HG03469 (cell line): ENCODE measurements around the gene AKAP5.
A peak's percentile ranks its signal among the peaks of the same experiment; 100 is the strongest.

Experiments
- ATAC-seq: cut with Tn5 transposase; IDR thresholded peaks from one replicate; pipeline ENCODE4 v1.9.1; 2021; ENCODE audit warnings: mild to moderate bottlenecking, moderate library complexity, moderate number of reproducible peaks; ENCODE audit not compliant: unreplicated experiment

The AKAP5 gene

DNA sequence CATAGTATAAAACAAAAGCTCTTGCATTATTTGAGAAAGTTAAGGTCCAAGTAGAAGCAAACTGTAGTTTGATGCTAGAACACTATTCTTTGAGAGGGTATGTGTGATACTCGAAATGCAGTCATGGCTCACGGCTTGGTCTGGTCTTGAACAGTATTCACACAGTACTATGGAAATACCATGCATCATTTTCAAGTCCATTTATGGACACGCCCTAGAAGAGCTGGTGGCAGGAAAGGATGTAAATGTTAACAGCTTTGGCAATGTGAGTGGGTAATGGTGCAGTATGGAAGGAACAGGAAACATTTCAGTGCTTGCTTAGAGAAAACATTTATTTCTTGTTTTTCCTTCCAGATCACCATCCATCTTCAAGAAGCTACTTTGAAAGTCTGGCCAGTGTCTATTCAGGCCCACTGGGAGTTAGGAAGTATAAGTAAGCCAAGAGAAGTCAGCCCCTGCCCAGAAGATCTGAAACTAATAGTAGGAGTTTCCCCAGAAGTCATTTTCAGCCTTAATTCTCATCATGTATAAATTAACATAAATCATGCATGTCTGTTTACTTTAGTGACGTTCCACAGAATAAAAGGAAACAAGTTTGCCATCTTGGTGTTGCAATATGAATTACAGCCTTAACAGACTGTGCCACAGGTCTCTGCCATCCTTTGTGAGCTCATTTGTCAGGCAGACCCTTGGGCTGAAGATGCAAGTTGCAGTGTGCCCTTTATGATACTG is 5.7 kb upstream of the AKAP5 start:
- ATAC-seq: no peak

GRCh38 chr14:64461221-64461620 is 4.1 kb upstream of the AKAP5 start:
- no peak for ATAC-seq

DNA sequence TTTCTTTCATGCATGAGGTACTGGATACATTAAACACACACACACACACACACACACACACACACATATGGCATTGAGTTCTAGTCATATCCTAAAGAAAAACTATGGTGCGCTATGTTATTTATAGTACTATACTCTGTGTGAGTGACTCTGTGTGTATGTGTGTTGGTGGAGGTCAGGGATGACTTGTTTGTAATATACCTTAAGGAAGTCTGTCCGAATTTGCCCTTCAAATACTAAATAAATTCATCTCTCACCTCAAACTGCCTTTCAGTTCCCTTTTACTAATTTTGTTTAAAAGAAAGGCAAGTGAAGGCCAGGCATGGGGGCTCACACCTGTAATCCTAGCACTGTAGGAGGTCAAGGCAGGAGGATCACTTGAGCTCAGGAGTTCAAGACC is 2.1 kb upstream of the AKAP5 start:
- ATAC-seq: peak; percentile 47

DNA sequence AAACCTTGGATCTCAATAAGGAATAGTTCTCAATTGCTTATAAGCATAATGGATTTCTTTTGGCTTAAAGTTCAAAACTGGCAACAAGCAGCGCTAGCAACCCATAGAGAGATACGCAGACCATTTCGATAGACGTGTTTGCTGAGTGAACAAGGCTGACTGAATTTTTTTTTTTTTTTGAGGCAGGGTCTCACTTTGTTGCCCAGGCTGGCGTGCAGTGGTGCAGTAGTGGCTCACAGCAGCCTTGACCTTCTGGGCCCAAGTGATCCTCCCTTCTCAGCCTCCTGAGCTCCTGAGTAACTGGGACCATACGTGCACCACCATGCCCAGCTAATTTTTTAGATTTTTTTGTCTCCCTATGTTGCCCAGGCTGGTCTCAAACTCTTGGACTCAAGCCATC is 1.4 kb upstream of the AKAP5 start:
- no peak for ATAC-seq

DNA sequence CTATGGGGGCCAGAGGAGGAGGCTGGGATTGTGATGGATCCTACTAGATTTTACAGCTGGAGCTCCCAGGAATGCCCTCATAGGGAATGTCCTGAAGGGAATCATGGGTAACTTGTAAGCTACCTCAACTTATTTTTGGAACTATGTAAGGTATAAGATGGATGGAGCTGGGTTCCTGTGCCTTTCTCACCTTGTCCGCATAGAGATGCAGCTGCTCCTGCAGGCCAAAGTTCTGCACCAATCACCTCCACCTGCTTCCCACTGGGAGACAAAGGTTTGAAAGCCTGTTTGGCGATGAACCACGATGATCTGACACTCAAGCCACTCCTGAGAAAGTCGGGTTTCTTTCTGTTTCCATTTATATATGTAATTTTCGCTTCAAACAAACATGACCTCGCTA is 648 bp upstream of the AKAP5 start:
- no peak for ATAC-seq

DNA sequence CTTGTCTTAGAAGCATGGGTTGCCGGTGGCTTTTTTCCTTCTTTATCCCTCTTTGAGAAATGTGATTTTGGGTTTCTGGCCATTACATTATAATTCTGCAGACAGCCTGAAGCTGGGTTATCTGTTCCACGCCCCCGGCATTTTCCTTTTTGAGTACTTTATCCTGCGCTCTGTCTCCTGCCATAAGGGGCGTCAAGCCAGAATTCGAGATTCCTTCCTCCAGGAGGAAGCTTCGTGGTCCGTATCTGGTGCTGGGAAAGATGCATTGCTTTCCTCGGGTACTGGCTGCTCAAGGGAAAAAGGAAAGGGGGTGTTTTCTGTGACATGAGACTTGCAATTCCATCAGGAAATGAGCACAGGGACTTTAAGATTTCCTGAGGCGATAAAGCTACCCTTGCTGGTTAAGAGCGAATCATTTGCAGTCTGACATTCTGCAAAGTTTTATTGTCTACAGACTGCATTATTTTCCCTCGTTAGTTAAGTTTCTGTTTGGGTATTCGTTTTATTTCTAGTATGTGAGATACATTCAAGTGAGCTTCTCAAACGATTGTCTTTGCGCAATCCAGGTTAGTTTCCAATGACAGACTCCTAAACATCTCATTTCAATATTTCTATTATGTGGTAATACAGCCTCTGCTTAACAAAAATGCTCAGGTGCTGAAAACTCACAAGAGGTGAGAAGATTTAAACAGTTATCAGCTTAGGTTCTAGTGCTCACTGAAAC is 694 bp downstream of the AKAP5 start:
- no peak for ATAC-seq

- ATAC-seq: no peak
Measured at GRCh38 chr14:64467101-64467500, 1.8 kb downstream of the AKAP5 start.

- no peak for ATAC-seq
Measured at GRCh38 chr14:64467566-64467965, 2.3 kb downstream of the AKAP5 start.

DNA sequence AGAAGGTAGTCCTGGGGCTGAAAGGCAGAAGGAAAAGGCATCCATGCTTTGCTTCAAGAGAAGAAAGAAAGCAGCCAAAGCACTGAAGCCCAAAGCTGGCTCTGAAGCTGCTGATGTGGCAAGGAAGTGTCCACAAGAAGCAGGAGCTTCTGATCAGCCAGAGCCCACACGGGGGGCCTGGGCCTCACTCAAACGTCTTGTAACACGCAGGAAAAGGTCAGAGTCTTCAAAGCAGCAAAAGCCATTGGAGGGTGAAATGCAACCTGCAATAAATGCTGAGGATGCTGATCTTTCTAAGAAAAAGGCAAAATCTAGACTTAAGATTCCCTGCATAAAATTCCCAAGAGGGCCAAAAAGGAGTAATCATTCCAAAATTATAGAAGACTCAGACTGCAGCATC is 3.2 kb downstream of the AKAP5 start:
- no peak for ATAC-seq

- no peak for ATAC-seq
Measured at GRCh38 chr14:64474041-64474440, 8.7 kb downstream of the AKAP5 start.

- no peak for ATAC-seq
Measured at GRCh38 chr14:64474698-64475097, 9.4 kb downstream of the AKAP5 start.

DNA sequence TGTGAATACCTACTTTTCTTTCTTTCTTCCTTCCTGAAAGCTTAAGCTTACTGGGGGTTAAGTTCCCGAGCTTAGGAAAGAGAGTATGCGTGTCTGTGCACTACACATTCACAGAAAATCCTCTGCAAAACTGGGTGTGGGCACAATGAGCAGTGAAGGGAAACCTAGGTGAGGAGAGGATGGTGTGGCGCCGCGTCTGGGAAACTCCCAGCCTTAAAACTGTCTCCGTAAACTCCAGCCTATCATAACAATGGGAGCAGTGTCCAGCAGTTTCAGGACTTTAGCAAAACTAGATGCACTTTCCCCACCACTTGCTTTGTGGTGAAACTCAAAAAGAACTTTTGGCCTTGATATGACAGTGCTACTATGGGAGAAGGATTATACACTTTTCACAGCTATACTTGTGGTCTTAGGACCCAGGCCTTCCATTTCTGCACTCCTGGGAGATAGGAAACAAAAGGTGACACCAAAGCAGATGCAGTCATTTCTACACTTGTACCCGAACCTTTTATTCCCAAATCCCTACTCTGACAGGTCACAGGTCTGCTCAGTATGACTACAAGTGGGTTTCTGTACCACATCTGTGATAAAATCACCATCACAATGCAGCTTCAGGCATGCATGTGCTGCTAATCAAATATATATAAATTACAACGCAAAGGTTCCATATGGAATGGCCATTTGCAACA is 10.4 kb downstream of the AKAP5 start:
- ATAC-seq: no peak

- no peak for ATAC-seq
Measured at GRCh38 chr14:64476438-64476837, 11.1 kb downstream of the AKAP5 start.

- ATAC-seq: no peak
Measured at GRCh38 chr14:64478634-64479250, 13.4 kb downstream of the AKAP5 start.

DNA sequence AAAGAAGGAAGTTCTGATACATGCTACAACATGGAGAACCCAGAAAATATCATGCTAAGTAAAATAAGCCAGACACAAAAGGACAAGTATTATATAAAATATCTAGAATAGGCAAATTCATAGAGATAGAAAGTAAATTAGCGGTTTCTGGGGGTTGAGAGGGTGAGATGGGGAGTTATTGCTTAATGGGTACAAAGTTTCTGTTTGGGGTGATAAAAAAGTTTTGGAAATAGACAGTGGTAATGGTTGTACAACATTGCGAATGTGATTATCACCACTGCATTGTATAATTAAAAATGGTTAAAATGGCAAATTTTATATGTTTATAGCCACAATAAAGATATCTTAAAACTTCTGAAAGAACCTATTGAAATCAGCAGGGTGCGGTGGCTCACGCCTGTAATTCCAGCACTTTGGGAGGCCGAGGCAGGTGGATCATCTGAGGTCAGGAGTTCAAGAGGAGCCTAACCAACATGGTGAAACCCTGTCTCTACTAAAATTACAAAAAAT is 23.3 kb downstream of the AKAP5 start:
- no peak for ATAC-seq

- no peak for ATAC-seq
Measured at GRCh38 chr14:64491637-64492036, 26.3 kb downstream of the AKAP5 start.

DNA sequence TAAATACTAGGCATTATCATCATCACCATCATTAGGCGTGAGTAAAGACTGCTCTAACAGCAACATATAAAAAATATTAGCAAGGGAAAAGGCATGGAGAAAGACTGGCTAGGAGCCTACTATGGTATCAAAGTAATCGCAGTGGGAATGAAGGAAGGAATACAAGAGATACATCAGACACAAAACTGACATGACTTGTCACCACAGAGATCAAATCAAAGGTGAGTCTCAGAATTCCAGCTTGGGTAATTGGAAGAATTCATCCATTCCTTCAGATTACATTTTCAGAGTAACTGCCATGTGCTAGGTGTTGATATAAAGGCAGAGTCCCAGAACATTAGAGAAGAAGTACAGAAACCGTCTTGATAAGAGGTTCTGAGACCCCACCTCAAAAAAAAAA is 28.2 kb downstream of the AKAP5 start:
- ATAC-seq: no peak

DNA sequence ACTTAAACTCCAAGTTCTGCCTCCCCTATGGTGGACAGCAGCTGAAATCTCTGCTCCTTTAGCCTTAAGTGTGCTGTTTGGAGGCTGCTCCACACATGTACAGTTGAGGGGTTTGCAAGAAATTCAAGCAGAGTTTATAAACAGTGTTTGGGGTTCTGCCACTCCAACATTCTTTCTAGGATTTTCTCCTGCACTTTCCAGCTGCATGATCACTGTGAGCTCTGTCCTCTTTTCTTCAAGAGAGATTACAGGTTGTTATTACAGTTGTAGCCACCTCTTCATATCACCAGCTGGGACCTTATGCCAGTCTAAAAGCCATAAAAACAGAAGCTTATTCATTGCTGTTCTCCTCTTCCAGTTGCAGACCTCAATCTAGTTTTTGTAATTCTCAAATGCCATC is 30.0 kb downstream of the AKAP5 start:
- no peak for ATAC-seq

DNA sequence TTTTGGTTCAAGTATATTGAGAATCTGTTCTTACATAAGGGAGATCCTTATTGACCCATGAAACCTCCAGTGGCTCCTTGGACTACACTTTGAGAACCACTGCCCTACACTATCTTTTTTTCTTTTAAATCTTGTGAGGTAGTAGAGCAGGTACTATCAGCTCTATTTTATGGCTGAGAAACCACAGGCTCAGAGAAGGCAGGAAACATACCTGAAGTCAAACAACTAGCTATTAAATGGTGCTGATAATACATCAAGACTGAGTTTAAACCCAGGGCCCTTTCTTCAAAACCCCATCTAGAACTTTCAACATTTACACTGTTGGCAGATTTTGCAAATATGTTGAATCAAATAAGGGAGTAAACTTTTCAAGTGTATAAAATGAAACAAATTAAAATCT is 31.5 kb downstream of the AKAP5 start:
- no peak for ATAC-seq

- no peak for ATAC-seq
Measured at GRCh38 chr14:64500088-64500487, 34.8 kb downstream of the AKAP5 start.

DNA sequence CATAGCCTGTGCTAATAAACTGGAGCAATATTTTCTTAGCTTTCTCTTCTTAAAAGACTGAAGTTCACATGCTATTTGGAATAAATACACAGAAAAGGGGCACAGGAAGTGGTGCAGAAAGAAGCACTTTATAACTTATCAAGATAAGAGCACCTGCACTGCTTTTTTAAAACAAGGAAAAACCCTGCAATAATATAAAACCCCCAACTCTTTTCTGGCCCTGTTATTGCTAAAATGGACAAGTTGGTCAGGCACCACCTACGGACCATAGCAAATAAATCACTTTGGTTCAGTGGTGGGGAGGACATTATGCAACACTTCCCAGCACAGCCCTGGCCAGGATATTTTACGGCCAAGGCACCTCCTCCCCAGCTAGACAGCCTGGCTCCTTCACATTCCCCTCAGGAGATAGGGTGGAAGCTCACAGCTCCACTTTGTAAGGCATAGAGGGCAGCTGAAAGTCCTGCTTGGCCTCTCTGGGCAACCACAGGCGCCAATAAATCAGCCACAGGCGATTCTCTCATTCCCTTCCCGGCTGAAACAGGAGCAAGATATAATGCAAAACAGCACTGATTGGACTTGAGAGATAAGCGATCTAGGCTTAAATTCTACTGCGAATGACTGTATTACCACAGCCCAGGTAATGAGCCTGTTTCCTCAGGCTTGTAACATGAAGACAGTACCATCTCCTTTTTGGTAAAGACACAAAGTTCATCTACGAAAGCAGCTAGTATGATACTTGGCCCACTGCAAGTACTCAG is 36.3 kb downstream of the AKAP5 start:
- ATAC-seq: no peak
